ENCODE data around the gene SLC37A4. TPM values are rescaled to one million over a fixed set of nuclear protein-coding genes. Genes with fewer than 3 reads are reported as not detected.

Gene SLC37A4
- total RNA-seq, 1 experiment from 2014 or later: 54.5 TPM

DNA sequence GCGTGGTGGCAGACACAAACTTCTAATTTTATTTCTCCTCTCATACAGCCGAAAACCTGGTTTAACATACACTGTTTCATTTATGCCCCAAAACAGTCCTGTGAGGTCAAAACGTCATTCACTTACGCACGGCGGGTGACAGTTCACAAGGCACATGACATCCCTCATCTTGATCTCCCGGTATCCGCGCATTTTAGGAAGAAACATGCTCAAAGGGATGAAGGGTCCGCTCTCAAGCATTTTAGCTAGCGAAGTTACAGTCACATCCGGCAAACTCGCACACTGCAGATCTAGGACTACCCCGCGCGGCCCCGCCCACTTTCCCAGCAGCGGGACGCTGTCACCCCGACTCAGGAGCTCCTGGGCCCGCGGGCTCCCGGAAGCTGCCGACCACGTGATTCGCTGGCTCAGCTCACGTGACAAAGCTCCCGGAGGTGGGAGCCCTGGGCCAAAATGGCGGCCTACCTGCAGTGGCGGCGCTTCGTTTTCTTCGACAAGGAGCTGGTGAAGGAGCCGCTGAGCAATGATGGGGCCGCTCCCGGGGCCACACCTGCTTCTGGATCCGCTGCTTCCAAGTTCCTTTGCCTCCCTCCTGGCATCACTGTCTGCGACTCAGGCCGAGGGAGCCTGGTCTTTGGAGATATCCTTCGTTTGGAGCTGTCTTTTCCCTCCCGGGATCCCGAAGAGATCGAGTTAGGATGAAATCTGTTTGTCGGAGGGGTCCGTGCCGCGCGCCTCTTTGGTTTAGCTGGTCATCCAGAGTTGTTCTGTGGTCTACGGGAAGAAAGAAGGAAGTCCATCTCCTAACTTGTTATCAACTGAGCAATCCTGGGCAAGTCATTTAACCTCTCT is 36.9 kb upstream of the SLC37A4 start, which contains the start of gene VPS11 (continued):
- TF ChIP-seq, protein P1, sequence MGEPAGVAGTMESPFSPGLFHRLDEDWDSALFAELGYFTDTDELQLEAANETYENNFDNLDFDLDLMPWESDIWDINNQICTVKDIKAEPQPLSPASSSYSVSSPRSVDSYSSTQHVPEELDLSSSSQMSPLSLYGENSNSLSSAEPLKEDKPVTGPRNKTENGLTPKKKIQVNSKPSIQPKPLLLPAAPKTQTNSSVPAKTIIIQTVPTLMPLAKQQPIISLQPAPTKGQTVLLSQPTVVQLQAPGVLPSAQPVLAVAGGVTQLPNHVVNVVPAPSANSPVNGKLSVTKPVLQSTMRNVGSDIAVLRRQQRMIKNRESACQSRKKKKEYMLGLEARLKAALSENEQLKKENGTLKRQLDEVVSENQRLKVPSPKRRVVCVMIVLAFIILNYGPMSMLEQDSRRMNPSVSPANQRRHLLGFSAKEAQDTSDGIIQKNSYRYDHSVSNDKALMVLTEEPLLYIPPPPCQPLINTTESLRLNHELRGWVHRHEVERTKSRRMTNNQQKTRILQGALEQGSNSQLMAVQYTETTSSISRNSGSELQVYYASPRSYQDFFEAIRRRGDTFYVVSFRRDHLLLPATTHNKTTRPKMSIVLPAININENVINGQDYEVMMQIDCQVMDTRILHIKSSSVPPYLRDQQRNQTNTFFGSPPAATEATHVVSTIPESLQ (CRISPR knock-in tag; IDR thresholded peaks at IDR 0.05): no peak
- TF ChIP-seq, protein P2, sequence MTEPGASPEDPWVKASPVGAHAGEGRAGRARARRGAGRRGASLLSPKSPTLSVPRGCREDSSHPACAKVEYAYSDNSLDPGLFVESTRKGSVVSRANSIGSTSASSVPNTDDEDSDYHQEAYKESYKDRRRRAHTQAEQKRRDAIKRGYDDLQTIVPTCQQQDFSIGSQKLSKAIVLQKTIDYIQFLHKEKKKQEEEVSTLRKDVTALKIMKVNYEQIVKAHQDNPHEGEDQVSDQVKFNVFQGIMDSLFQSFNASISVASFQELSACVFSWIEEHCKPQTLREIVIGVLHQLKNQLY (CRISPR knock-in tag; IDR thresholded peaks at IDR 0.05): 0 out of 2 replicates have a peak, but pooled peaks have one; percentile 20
- TF ChIP-seq, protein P3, sequence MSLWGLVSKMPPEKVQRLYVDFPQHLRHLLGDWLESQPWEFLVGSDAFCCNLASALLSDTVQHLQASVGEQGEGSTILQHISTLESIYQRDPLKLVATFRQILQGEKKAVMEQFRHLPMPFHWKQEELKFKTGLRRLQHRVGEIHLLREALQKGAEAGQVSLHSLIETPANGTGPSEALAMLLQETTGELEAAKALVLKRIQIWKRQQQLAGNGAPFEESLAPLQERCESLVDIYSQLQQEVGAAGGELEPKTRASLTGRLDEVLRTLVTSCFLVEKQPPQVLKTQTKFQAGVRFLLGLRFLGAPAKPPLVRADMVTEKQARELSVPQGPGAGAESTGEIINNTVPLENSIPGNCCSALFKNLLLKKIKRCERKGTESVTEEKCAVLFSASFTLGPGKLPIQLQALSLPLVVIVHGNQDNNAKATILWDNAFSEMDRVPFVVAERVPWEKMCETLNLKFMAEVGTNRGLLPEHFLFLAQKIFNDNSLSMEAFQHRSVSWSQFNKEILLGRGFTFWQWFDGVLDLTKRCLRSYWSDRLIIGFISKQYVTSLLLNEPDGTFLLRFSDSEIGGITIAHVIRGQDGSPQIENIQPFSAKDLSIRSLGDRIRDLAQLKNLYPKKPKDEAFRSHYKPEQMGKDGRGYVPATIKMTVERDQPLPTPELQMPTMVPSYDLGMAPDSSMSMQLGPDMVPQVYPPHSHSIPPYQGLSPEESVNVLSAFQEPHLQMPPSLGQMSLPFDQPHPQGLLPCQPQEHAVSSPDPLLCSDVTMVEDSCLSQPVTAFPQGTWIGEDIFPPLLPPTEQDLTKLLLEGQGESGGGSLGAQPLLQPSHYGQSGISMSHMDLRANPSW (CRISPR knock-in tag; conservative IDR thresholded peaks at IDR 0.05; ENCODE audit: low read depth): no peak
- TF ChIP-seq, protein P4, sequence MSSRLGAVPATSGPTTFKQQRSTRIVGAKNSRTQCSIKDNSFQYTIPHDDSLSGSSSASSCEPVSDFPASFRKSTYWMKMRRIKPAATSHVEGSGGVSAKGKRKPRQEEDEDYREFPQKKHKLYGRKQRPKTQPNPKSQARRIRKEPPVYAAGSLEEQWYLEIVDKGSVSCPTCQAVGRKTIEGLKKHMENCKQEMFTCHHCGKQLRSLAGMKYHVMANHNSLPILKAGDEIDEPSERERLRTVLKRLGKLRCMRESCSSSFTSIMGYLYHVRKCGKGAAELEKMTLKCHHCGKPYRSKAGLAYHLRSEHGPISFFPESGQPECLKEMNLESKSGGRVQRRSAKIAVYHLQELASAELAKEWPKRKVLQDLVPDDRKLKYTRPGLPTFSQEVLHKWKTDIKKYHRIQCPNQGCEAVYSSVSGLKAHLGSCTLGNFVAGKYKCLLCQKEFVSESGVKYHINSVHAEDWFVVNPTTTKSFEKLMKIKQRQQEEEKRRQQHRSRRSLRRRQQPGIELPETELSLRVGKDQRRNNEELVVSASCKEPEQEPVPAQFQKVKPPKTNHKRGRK (CRISPR knock-in tag; IDR thresholded peaks at IDR 0.05; ENCODE audit: borderline replicate concordance): no peak
- TF ChIP-seq, protein P5, sequence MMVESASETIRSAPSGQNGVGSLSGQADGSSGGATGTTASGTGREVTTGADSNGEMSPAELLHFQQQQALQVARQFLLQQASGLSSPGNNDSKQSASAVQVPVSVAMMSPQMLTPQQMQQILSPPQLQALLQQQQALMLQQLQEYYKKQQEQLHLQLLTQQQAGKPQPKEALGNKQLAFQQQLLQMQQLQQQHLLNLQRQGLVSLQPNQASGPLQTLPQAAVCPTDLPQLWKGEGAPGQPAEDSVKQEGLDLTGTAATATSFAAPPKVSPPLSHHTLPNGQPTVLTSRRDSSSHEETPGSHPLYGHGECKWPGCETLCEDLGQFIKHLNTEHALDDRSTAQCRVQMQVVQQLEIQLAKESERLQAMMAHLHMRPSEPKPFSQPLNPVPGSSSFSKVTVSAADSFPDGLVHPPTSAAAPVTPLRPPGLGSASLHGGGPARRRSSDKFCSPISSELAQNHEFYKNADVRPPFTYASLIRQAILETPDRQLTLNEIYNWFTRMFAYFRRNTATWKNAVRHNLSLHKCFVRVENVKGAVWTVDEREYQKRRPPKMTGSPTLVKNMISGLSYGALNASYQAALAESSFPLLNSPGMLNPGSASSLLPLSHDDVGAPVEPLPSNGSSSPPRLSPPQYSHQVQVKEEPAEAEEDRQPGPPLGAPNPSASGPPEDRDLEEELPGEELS (CRISPR knock-in tag; IDR thresholded peaks at IDR 0.05): no peak
- no peak for TF ChIP-seq NFE2L1 (CRISPR knock-in tag; IDR thresholded peaks at IDR 0.05)
- TF ChIP-seq, protein P6, sequence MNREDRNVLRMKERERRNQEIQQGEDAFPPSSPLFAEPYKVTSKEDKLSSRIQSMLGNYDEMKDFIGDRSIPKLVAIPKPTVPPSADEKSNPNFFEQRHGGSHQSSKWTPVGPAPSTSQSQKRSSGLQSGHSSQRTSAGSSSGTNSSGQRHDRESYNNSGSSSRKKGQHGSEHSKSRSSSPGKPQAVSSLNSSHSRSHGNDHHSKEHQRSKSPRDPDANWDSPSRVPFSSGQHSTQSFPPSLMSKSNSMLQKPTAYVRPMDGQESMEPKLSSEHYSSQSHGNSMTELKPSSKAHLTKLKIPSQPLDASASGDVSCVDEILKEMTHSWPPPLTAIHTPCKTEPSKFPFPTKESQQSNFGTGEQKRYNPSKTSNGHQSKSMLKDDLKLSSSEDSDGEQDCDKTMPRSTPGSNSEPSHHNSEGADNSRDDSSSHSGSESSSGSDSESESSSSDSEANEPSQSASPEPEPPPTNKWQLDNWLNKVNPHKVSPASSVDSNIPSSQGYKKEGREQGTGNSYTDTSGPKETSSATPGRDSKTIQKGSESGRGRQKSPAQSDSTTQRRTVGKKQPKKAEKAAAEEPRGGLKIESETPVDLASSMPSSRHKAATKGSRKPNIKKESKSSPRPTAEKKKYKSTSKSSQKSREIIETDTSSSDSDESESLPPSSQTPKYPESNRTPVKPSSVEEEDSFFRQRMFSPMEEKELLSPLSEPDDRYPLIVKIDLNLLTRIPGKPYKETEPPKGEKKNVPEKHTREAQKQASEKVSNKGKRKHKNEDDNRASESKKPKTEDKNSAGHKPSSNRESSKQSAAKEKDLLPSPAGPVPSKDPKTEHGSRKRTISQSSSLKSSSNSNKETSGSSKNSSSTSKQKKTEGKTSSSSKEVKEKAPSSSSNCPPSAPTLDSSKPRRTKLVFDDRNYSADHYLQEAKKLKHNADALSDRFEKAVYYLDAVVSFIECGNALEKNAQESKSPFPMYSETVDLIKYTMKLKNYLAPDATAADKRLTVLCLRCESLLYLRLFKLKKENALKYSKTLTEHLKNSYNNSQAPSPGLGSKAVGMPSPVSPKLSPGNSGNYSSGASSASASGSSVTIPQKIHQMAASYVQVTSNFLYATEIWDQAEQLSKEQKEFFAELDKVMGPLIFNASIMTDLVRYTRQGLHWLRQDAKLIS (CRISPR knock-in tag; IDR thresholded peaks at IDR 0.05; ENCODE audit: borderline replicate concordance): no peak
- TF ChIP-seq, protein P7, sequence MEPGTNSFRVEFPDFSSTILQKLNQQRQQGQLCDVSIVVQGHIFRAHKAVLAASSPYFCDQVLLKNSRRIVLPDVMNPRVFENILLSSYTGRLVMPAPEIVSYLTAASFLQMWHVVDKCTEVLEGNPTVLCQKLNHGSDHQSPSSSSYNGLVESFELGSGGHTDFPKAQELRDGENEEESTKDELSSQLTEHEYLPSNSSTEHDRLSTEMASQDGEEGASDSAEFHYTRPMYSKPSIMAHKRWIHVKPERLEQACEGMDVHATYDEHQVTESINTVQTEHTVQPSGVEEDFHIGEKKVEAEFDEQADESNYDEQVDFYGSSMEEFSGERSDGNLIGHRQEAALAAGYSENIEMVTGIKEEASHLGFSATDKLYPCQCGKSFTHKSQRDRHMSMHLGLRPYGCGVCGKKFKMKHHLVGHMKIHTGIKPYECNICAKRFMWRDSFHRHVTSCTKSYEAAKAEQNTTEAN (CRISPR knock-in tag; IDR thresholded peaks at IDR 0.05): no peak
- TF ChIP-seq, protein P8, sequence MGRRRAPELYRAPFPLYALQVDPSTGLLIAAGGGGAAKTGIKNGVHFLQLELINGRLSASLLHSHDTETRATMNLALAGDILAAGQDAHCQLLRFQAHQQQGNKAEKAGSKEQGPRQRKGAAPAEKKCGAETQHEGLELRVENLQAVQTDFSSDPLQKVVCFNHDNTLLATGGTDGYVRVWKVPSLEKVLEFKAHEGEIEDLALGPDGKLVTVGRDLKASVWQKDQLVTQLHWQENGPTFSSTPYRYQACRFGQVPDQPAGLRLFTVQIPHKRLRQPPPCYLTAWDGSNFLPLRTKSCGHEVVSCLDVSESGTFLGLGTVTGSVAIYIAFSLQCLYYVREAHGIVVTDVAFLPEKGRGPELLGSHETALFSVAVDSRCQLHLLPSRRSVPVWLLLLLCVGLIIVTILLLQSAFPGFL (CRISPR knock-in tag; IDR thresholded peaks at IDR 0.05; ENCODE audit: borderline replicate concordance): no peak
- TF ChIP-seq ZBTB21 (CRISPR knock-in tag; IDR thresholded peaks at IDR 0.05; ENCODE audit: borderline replicate concordance): no peak
- TF ChIP-seq TP53 (CRISPR knock-in tag; IDR thresholded peaks at IDR 0.05): no peak
- peak; percentile 41; the same call in 1 of the 2 replicates for TF ChIP-seq ESRRA (CRISPR knock-in tag; IDR thresholded peaks at IDR 0.05; ENCODE audit: borderline replicate concordance)
- TF ChIP-seq, protein P9, sequence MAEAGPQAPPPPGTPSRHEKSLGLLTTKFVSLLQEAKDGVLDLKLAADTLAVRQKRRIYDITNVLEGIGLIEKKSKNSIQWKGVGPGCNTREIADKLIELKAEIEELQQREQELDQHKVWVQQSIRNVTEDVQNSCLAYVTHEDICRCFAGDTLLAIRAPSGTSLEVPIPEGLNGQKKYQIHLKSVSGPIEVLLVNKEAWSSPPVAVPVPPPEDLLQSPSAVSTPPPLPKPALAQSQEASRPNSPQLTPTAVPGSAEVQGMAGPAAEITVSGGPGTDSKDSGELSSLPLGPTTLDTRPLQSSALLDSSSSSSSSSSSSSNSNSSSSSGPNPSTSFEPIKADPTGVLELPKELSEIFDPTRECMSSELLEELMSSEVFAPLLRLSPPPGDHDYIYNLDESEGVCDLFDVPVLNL (CRISPR knock-in tag; IDR thresholded peaks at IDR 0.05; ENCODE audit: borderline replicate concordance, low read depth): no peak
- no peak; the same call in 1 of the 2 replicates for TF ChIP-seq FOXP1 (CRISPR knock-in tag; IDR thresholded peaks at IDR 0.05; ENCODE audit: borderline replicate concordance)
- TF ChIP-seq, protein P10, sequence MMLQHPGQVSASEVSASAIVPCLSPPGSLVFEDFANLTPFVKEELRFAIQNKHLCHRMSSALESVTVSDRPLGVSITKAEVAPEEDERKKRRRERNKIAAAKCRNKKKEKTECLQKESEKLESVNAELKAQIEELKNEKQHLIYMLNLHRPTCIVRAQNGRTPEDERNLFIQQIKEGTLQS (CRISPR knock-in tag; conservative IDR thresholded peaks at IDR 0.05): no peak
- no peak for TF ChIP-seq ATF1 (CRISPR knock-in tag; IDR thresholded peaks at IDR 0.05)
- TF ChIP-seq, protein P11, sequence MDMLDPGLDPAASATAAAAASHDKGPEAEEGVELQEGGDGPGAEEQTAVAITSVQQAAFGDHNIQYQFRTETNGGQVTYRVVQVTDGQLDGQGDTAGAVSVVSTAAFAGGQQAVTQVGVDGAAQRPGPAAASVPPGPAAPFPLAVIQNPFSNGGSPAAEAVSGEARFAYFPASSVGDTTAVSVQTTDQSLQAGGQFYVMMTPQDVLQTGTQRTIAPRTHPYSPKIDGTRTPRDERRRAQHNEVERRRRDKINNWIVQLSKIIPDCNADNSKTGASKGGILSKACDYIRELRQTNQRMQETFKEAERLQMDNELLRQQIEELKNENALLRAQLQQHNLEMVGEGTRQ (CRISPR knock-in tag; IDR thresholded peaks at IDR 0.05): peak; percentile 99
